Measurements from ENCODE around the gene APBA1.

The APBA1 gene

GRCh38 chr9:69569738-69570451 is 102.3 kb downstream of the APBA1 start:
- H3K27ac Mint-ChIP-seq, result no peak overlapping the region
- H3K27me3 Mint-ChIP-seq, result no peaks in the 10 kb centered on the region
- no peaks in the 10 kb centered on the region for H3K9me3 Mint-ChIP-seq
- DNase-seq, result no peak
- CTCF ChIA-PET, result no interaction called here
- H3K4me3 Mint-ChIP-seq, result no peak overlapping the region
- H3K36me3 Mint-ChIP-seq, result no peaks in the 10 kb centered on the region
- H3K4me1 Mint-ChIP-seq, result no peaks in the 10 kb centered on the region

DNA sequence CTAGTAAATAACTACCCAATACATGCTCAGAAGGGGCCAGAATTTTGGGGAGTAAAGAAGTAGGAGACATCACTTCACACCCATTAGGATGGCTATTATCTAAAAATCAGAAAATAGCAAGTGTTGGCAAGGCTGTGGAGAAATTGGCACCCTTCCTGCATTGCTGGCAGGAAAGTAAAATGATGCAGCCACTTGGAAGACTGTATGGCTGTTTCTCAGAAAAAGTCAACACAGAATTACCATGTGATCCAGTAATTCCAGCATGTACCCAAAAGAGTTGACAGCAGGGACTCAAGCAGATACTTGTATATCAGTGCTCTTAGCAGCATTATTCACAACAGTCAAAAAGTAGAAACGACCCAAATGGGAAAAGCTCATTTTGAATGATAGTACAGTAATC is 107.6 kb downstream of the APBA1 start:
- CTCF ChIA-PET, result interaction anchor here (1.0 kb wide), 1 partner anchor 14 kb away, joined by 3 read pairs; no protein-coding TSS in a partner anchor
- DNase-seq, result no peak
- Mint-ChIP-seq H3K4me1 (no peaks in the 10 kb centered on the region), H3K36me3 (no peaks in the 10 kb centered on the region), H3K9me3 (no peaks in the 10 kb centered on the region), H3K27me3 (peaks cover 10% of the 10 kb centered on the region), H3K27ac (no peak overlapping the region), H3K4me3 (no peak overlapping the region)

DNA sequence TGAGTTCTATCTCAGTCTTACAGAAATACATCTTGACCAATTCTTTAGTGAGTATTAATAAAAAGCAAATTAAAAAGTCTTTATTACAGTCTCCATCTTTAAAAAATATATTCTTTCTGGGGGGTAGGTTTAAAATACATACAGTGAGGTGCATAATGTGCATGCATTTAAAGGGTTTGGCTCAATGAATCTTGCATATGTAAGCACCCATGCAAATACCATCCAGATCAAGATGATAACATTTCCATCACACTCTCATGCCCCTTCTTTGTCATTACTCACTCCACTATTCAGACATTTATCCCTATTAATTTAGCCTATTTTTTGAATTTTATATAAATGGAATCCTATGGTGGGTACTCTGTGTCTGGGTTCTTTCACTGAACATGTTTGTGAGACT is 113.0 kb downstream of the APBA1 start:
- Mint-ChIP-seq H3K4me3 (no peak overlapping the region), H3K27me3 (peaks cover 15% of the 10 kb centered on the region), H3K36me3 (no peaks in the 10 kb centered on the region), H3K9me3 (no peaks in the 10 kb centered on the region), H3K4me1 (no peaks in the 10 kb centered on the region), H3K27ac (no peak overlapping the region)
- DNase-seq, result no peak
- CTCF ChIA-PET, result no interaction called here

DNA sequence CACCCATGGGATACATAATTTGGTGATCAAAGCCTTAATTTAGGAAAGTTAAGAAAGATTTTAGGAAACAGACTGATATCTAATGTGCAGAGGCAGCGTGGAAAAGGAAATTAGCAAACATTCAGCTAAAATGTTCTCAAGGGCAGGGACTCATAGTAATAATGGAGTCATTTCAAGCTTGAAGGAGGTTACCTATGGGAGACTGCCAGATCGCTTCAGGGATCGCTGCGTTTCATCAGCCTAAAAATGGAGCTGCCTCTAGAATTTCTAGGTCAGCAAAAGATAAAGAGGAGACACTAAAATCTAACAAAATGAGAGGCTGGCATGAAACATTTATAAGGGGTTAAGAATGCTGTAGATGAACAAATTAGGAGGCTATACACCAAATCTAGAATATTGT is 115.5 kb downstream of the APBA1 start:
- Mint-ChIP-seq H3K36me3 (no peaks in the 10 kb centered on the region), H3K27ac (no peak overlapping the region), H3K9me3 (no peaks in the 10 kb centered on the region), H3K4me3 (no peak overlapping the region), H3K27me3 (peaks cover 18% of the 10 kb centered on the region), H3K4me1 (no peaks in the 10 kb centered on the region)
- DNase-seq, result no peak
- CTCF ChIA-PET, result no interaction called here

- no peaks in the 10 kb centered on the region for H3K36me3 Mint-ChIP-seq
- CTCF ChIA-PET, result no interaction called here
These were observed 116.4 kb downstream of the APBA1 start for GRCh38 chr9:69555802-69556201.

GRCh38 chr9:69554945-69555344 is 117.2 kb downstream of the APBA1 start:
- Mint-ChIP-seq H3K9me3 (no peaks in the 10 kb centered on the region), H3K36me3 (no peaks in the 10 kb centered on the region), H3K4me1 (no peaks in the 10 kb centered on the region), H3K27me3 (peaks cover 11% of the 10 kb centered on the region), H3K4me3 (no peak overlapping the region), H3K27ac (no peak overlapping the region)
- CTCF ChIA-PET, result interaction anchor here (1.1 kb wide), 1 partner anchor 134 kb away, joined by 3 read pairs; no protein-coding TSS in a partner anchor
- DNase-seq, result no peak

More at GRCh38 chr9:69555802-69556201, 116.4 kb downstream of the APBA1 start:
- Mint-ChIP-seq H3K4me3 (no peak overlapping the region), H3K27ac (no peak overlapping the region), H3K9me3 (no peaks in the 10 kb centered on the region), H3K4me1 (no peaks in the 10 kb centered on the region), H3K27me3 (peaks cover 13% of the 10 kb centered on the region)
- DNase-seq, result no peak

GRCh38 chr9:69549310-69550202 is 122.6 kb downstream of the APBA1 start:
- Mint-ChIP-seq H3K4me3 (no peak overlapping the region), H3K27me3 (peaks cover 12% of the 10 kb centered on the region), H3K27ac (no peak overlapping the region), H3K4me1 (no peaks in the 10 kb centered on the region), H3K9me3 (no peaks in the 10 kb centered on the region), H3K36me3 (no peaks in the 10 kb centered on the region)
- CTCF ChIA-PET, result interaction anchor here (0.8 to 6.4 kb wide), 6 partner anchors 11 to 328 kb away, joined by 3 to 67 read pairs (median 5); no protein-coding TSS in a partner anchor
- peak; percentile 24 for DNase-seq

DNA sequence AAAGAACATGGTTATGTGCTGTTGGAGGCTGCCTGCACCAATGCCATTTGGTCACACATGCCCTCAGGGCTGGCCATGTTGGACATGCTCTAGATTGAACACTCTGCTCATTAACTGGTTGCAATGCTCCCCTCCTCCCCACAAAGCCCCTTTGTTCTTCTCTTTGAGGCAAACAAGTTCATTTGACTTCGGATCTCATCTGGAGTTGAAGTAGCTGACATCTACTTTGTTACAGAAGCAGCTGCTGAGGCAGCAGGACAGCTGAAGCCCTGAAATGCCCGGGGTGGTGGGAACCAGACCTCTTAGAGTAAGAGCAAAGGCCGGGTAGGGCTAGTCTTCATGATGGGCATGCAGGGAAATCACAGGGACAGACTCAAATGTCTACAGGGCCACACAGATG is 123.5 kb downstream of the APBA1 start:
- H3K4me3 Mint-ChIP-seq, result no peak overlapping the region
- no peak overlapping the region for H3K27ac Mint-ChIP-seq

DNA sequence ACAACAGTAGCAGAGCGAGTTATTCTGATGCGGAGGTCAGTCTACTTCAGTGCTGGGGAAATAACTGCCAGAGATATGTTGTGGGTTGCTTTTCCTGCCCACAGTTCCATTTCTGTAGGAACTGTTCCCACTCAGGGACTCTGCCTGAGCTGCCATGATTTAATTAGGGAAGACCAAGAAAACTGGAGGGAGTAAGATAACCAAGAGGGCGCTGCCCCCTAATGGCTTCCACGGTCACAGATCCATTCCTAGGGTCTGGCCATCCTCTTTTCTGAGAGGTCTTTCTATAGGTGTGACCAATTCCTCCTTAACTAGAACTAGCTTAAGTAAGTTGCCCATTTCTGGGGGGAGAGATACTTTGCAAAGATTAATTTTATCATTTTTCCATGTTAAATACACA is 125.9 kb downstream of the APBA1 start:
- CTCF ChIA-PET, result interaction anchor here (6.4 kb wide), 1 partner anchor 125 kb away, joined by 67 read pairs; no protein-coding TSS in a partner anchor
- H3K27ac Mint-ChIP-seq, result no peak overlapping the region
- no peaks in the 10 kb centered on the region for H3K36me3 Mint-ChIP-seq

More for the DNA sequence above, 123.5 kb downstream of the APBA1 start:
- no peak for DNase-seq
- no peaks in the 10 kb centered on the region for H3K36me3 Mint-ChIP-seq
- H3K9me3 Mint-ChIP-seq, result no peaks in the 10 kb centered on the region
- H3K27me3 Mint-ChIP-seq, result peaks cover 12% of the 10 kb centered on the region
- CTCF ChIA-PET, result interaction anchor here (1.5 to 6.4 kb wide), 2 partner anchors 124 to 127 kb away, joined by 5 to 67 read pairs; no protein-coding TSS in a partner anchor
- no peaks in the 10 kb centered on the region for H3K4me1 Mint-ChIP-seq

GRCh38 chr9:69542942-69543704 is 129.0 kb downstream of the APBA1 start:
- H3K4me3 Mint-ChIP-seq, result no peak overlapping the region
- H3K27ac Mint-ChIP-seq, result no peak overlapping the region
- H3K27me3 Mint-ChIP-seq, result peaks cover 4% of the 10 kb centered on the region
- CTCF ChIA-PET, result interaction anchor here (6.4 kb wide), 1 partner anchor 122 kb away, joined by 67 read pairs; no protein-coding TSS in a partner anchor
- no peaks in the 10 kb centered on the region for H3K4me1 Mint-ChIP-seq
- DNase-seq, result no peak
- no peaks in the 10 kb centered on the region for H3K9me3 Mint-ChIP-seq
- H3K36me3 Mint-ChIP-seq, result no peaks in the 10 kb centered on the region

More for the DNA sequence above, 125.9 kb downstream of the APBA1 start:
- DNase-seq, result no peak
- Mint-ChIP-seq H3K27me3 (peaks cover 8% of the 10 kb centered on the region), H3K9me3 (no peaks in the 10 kb centered on the region), H3K4me3 (no peak overlapping the region), H3K4me1 (no peaks in the 10 kb centered on the region)

DNA sequence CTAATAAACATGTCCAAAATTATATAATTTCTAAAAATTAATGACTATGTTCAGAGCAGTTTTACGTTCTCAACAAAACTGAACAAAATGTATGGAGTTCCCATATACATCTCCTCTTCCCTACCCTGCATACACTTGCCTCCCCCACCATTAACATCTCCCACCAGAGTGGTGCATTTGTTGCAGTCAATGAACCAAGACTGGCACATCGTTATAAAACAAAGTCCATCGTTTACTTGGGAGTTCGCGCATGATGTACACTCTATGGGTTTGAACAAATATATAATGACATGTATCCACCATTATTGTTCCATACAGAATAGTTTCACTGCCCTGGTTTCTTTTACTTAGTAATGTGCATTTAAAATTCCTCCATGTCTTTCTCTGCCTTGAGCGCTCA is 130.1 kb downstream of the APBA1 start:
- Mint-ChIP-seq H3K4me3 (no peak overlapping the region), H3K27ac (no peak overlapping the region), H3K4me1 (no peaks in the 10 kb centered on the region), H3K27me3 (peaks cover under 1% of the 10 kb centered on the region), H3K9me3 (no peaks in the 10 kb centered on the region), H3K36me3 (no peaks in the 10 kb centered on the region)
- DNase-seq, result no peak
- CTCF ChIA-PET, result no interaction called here

GRCh38 chr9:69535911-69536310 is 136.3 kb downstream of the APBA1 start:
- no peak overlapping the region for H3K27ac Mint-ChIP-seq
- no peaks in the 10 kb centered on the region for H3K4me1 Mint-ChIP-seq
- DNase-seq, result no peak
- H3K4me3 Mint-ChIP-seq, result no peak overlapping the region
- H3K27me3 Mint-ChIP-seq, result peaks cover 4% of the 10 kb centered on the region
- no peaks in the 10 kb centered on the region for H3K36me3 Mint-ChIP-seq
- CTCF ChIA-PET, result no interaction called here
- H3K9me3 Mint-ChIP-seq, result no peaks in the 10 kb centered on the region

GRCh38 chr9:69535286-69535832 is 136.8 kb downstream of the APBA1 start:
- CTCF ChIA-PET, result interaction anchor here (1.0 kb wide), 1 partner anchor 110 kb away, joined by 3 read pairs; no protein-coding TSS in a partner anchor
- DNase-seq, result no peak
- no peak overlapping the region for H3K27ac Mint-ChIP-seq
- no peaks in the 10 kb centered on the region for H3K9me3 Mint-ChIP-seq
- peaks cover 4% of the 10 kb centered on the region for H3K27me3 Mint-ChIP-seq
- no peak overlapping the region for H3K4me3 Mint-ChIP-seq
- no peaks in the 10 kb centered on the region for H3K36me3 Mint-ChIP-seq
- H3K4me1 Mint-ChIP-seq, result no peaks in the 10 kb centered on the region

DNA sequence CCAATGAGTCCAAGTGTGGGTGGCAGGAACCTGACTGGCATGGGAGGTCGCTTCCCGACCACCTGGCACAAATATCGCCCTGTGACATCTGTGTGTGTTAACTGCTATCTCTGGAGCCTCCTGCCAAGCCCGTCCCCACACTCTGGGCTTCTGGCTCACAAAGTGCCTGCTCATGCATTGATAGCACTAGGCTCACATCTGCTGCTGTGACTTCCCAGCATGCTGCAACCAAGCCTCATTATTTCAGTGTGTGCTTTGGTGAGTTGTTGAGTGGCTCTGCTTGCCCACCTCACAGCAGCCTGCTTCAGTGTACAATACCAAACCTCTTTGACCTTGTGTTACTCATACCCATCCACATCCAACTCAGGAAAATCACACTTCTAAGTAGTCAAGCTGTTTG is 139.8 kb downstream of the APBA1 start:
- peaks cover 4% of the 10 kb centered on the region for H3K27me3 Mint-ChIP-seq
- CTCF ChIA-PET, result no interaction called here

More for the DNA sequence above, 139.8 kb downstream of the APBA1 start:
- no peak overlapping the region for H3K4me3 Mint-ChIP-seq
- H3K4me1 Mint-ChIP-seq, result no peaks in the 10 kb centered on the region
- no peak overlapping the region for H3K27ac Mint-ChIP-seq
- no peaks in the 10 kb centered on the region for H3K9me3 Mint-ChIP-seq
- H3K36me3 Mint-ChIP-seq, result no peaks in the 10 kb centered on the region
- no peak for DNase-seq
